Astrocyte (in vitro differentiated cells and primary cell): ENCODE results near the gene PUDP.

ENCODE experiments used
- CTCF ChIP-seq: IDR thresholded peaks from 2 replicates; pipeline ENCODE4 v1.5.1; 2011; ENCODE audit warnings: low read depth, mild to moderate bottlenecking, inconsistent platforms, low read length, moderate library complexity; ENCODE audit not compliant: insufficient read depth
- EZH2 ChIP-seq: IDR thresholded peaks from 2 replicates; pipeline ENCODE4 v1.6.1; 2012; ENCODE audit warnings: mild to moderate bottlenecking, low read length, inconsistent platforms; ENCODE audit not compliant: insufficient read depth

DNA sequence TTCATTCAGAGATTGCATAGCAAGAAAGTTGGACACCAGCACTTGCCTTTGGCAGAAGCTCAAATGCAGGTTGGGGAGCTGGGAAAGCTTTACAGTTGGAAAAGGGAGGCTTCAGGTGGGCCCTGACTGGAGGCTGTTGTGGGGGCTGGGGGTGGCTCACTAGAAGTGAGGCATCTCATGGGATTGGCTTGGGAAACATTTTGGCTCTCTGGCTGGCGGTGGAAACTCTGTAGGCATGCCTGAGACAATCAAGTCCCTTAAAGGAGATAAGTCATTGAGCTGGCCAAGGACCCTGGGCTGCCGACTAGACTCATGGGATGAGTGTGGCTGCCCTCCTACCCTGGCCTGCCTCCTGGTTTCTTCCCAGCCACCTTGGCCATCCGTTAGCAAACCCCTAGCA lies 31.9 kb downstream of the PUDP start:
- TF ChIP-seq CTCF (no peak), EZH2 (no peak)
